Measurements from ENCODE around the gene TET1.

Gene TET1

DNA sequence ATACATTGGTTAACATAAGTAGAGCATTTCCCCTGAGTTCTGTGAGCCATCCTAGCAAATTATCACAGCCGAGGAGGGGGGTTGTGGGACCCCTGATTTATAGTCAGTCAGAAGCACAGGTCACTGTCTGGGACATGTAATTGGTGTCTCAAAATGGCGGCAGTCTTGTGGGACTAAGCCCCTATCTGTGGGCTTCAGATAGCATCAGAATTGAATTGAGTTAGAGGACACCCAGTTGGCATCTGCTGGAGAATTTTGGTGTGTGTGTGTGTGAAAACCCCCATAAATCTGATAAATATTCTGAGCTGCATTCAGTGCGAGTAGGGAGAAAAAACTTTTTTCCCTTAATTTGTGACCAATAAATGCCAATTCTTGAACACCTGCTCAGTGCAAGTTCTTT is 6.5 kb upstream of the TET1 start:
- H3K4me3 ChIP-seq (replicated peaks; ENCODE audit: insufficient read depth, low read length): no peak overlapping the region
- no peak for TF ChIP-seq POLR2AphosphoS5 (IDR thresholded peaks at IDR 0.05; ENCODE audit: low read depth)
- TF ChIP-seq GABPA (IDR thresholded peaks at IDR 0.05; ENCODE audit: low read depth): no peak
- TF ChIP-seq, protein P1, sequence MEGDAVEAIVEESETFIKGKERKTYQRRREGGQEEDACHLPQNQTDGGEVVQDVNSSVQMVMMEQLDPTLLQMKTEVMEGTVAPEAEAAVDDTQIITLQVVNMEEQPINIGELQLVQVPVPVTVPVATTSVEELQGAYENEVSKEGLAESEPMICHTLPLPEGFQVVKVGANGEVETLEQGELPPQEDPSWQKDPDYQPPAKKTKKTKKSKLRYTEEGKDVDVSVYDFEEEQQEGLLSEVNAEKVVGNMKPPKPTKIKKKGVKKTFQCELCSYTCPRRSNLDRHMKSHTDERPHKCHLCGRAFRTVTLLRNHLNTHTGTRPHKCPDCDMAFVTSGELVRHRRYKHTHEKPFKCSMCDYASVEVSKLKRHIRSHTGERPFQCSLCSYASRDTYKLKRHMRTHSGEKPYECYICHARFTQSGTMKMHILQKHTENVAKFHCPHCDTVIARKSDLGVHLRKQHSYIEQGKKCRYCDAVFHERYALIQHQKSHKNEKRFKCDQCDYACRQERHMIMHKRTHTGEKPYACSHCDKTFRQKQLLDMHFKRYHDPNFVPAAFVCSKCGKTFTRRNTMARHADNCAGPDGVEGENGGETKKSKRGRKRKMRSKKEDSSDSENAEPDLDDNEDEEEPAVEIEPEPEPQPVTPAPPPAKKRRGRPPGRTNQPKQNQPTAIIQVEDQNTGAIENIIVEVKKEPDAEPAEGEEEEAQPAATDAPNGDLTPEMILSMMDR (IDR thresholded peaks at IDR 0.05; ENCODE audit: insufficient read depth, low read length): no peak
- no peak for TF ChIP-seq SPI1 (IDR thresholded peaks at IDR 0.05; ENCODE audit: borderline replicate concordance, low read depth)
- TF ChIP-seq, protein P2, sequence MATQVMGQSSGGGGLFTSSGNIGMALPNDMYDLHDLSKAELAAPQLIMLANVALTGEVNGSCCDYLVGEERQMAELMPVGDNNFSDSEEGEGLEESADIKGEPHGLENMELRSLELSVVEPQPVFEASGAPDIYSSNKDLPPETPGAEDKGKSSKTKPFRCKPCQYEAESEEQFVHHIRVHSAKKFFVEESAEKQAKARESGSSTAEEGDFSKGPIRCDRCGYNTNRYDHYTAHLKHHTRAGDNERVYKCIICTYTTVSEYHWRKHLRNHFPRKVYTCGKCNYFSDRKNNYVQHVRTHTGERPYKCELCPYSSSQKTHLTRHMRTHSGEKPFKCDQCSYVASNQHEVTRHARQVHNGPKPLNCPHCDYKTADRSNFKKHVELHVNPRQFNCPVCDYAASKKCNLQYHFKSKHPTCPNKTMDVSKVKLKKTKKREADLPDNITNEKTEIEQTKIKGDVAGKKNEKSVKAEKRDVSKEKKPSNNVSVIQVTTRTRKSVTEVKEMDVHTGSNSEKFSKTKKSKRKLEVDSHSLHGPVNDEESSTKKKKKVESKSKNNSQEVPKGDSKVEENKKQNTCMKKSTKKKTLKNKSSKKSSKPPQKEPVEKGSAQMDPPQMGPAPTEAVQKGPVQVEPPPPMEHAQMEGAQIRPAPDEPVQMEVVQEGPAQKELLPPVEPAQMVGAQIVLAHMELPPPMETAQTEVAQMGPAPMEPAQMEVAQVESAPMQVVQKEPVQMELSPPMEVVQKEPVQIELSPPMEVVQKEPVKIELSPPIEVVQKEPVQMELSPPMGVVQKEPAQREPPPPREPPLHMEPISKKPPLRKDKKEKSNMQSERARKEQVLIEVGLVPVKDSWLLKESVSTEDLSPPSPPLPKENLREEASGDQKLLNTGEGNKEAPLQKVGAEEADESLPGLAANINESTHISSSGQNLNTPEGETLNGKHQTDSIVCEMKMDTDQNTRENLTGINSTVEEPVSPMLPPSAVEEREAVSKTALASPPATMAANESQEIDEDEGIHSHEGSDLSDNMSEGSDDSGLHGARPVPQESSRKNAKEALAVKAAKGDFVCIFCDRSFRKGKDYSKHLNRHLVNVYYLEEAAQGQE (IDR thresholded peaks at IDR 0.05; ENCODE audit: insufficient replicate concordance, low read depth): no peak
- no peak overlapping the region for H3K27ac ChIP-seq (replicated peaks)

DNA sequence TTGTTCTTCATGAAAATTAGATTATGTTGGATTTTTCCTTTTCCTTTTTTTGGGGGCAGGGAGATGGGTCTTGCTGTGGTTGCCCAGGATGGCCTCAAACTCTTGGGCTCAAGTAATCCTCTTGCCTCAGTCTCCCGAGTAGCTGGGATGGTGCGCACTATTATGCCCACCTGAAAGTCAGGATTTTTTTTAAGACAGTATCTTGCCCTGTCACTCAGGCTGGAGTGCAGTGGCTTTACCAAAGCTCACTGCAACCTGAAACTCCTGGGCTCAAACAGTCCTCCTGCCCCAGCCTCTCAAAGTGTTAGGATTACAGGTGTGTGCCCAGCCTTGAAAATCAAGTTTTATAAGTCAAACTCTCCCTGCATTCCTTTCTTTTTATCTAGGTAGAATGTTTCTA is 1.7 kb upstream of the TET1 start:
- TF ChIP-seq POLR2AphosphoS5 (IDR thresholded peaks at IDR 0.05; ENCODE audit: low read depth) (no peak), GABPA (IDR thresholded peaks at IDR 0.05; ENCODE audit: low read depth) (no peak), SPI1 (IDR thresholded peaks at IDR 0.05; ENCODE audit: borderline replicate concordance, low read depth) (no peak)
- TF ChIP-seq, protein P1 (IDR thresholded peaks at IDR 0.05; ENCODE audit: insufficient read depth, low read length): no peak
- TF ChIP-seq, protein P2 (IDR thresholded peaks at IDR 0.05; ENCODE audit: insufficient replicate concordance, low read depth): no peak
- Histone ChIP-seq H3K27ac (replicated peaks) (no peak overlapping the region), H3K27me3 (ENCODE audit: insufficient read depth, poor library complexity, severe bottlenecking) (peaks cover 10% of the 10 kb centered on the region)

More for the DNA sequence above, 6.5 kb upstream of the TET1 start:
- no peak for DNase-seq (ENCODE audit: low read depth in 1 of 2, low spot score in 1 of 2)
- H3K27me3 ChIP-seq (ENCODE audit: insufficient read depth, poor library complexity, severe bottlenecking): no peaks in the 10 kb centered on the region

DNA sequence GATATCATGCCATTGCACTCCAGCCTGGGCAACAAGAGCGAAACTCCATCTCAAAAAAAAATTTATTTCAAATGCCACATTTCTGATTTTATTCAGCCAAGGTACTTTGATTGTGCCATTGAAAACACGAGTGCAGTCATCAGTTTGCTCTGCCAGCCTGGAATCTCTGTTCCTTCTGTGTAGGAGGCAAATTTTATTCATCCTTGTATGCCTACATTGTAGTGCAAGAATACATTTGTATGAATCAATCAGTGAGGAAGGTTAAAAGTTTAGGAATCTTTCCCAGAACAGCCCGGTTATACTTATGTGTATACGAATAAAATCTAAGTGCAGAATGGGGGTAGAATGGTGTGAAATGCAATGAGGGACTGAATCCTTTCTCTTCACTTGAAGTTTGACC is 886 bp upstream of the TET1 start:
- H3K27me3 ChIP-seq (ENCODE audit: insufficient read depth, poor library complexity, severe bottlenecking): peaks cover 10% of the 10 kb centered on the region
- H3K4me3 ChIP-seq (replicated peaks; ENCODE audit: insufficient read depth, low read length): no peak overlapping the region
- no peak overlapping the region for H3K27ac ChIP-seq (replicated peaks)
- TF ChIP-seq, protein P1 (IDR thresholded peaks at IDR 0.05; ENCODE audit: insufficient read depth, low read length): no peak
- TF ChIP-seq GABPA (IDR thresholded peaks at IDR 0.05; ENCODE audit: low read depth): no peak
- TF ChIP-seq, protein P2 (IDR thresholded peaks at IDR 0.05; ENCODE audit: insufficient replicate concordance, low read depth): no peak
- TF ChIP-seq POLR2AphosphoS5 (IDR thresholded peaks at IDR 0.05; ENCODE audit: low read depth): no peak
- no peak for TF ChIP-seq SPI1 (IDR thresholded peaks at IDR 0.05; ENCODE audit: borderline replicate concordance, low read depth)
- DNase-seq (ENCODE audit: low read depth in 1 of 2, low spot score in 1 of 2): no peak

More for the DNA sequence above, 1.7 kb upstream of the TET1 start:
- no peak for DNase-seq (ENCODE audit: low read depth in 1 of 2, low spot score in 1 of 2)
- no peak overlapping the region for H3K4me3 ChIP-seq (replicated peaks; ENCODE audit: insufficient read depth, low read length)

Measured in HL-60 (cell line).